GM19455 (cell line): Measurements from ENCODE around the gene CYP27A1.

ENCODE experiments used
- ATAC-seq: cut with Tn5 transposase; IDR thresholded peaks from one replicate; pipeline ENCODE4 v1.9.1; 2021; ENCODE audit not compliant: unreplicated experiment

CYP27A1 gene

GRCh38 chr2:218856896-218857243, 74.9 kb downstream of the CYP27A1 start:
- ATAC-seq = no peak

- ATAC-seq = no peak
Observed at GRCh38 chr2:218857371-218858137, 75.6 kb downstream of the CYP27A1 start.

GRCh38 chr2:218858138-218858445, 76.1 kb downstream of the CYP27A1 start:
- no peak for ATAC-seq

GRCh38 chr2:218858671-218859555, 77.0 kb downstream of the CYP27A1 start:
- ATAC-seq = no peak

- no peak for ATAC-seq
Observed at GRCh38 chr2:218859556-218859987, 77.6 kb downstream of the CYP27A1 start, which contains the start of gene WNT6. Gene WNT6 (plus strand): TSS chr2:218859805. CDS start chr2:218860038, 233 bp downstream.

GRCh38 chr2:218859988-218860831, 78.3 kb downstream of the CYP27A1 start:
- ATAC-seq = no peak

GRCh38 chr2:218860950-218861381, 79.0 kb downstream of the CYP27A1 start:
- ATAC-seq = no peak

GRCh38 chr2:218861645-218862318, 79.8 kb downstream of the CYP27A1 start:
- ATAC-seq = no peak

- ATAC-seq = no peak
Observed at GRCh38 chr2:218863021-218863520, 81.1 kb downstream of the CYP27A1 start.
